GM12878 (cell line): ENCODE results near the gene COA1. TPM values are rescaled to one million over a fixed set of nuclear protein-coding genes. Genes with fewer than 3 reads are reported as not detected.

Source experiments
- CEBPB ChIP-seq, 2 experiments: fragments of 150-350 bp in 1 of 2; IDR thresholded peaks; 2 replicates each; pipeline ENCODE4 v1.6.1; 2012 to 2014; ENCODE audit warnings: low read depth in 2 of 2, low read length in 2 of 2, borderline replicate concordance in 1 of 2, inconsistent platforms in 1 of 2
- ESRRA ChIP-seq: IDR thresholded peaks from 2 replicates; pipeline ENCODE4 v1.6.1; 2012; ENCODE audit warnings: mild to moderate bottlenecking, low read length, improper control_type of control experiment
- FOS ChIP-seq: IDR thresholded peaks from 3 replicates; pipeline ENCODE4 v1.6.1; 2011; ENCODE audit warnings: borderline replicate concordance; ENCODE audit not compliant: insufficient read length; ENCODE audit errors: extremely low read depth
- IRF3 ChIP-seq: fragments of 450-650 bp; IDR thresholded peaks from 2 replicates; pipeline ENCODE4 v1.6.1; 2014; ENCODE audit warnings: mild to moderate bottlenecking
- IRF5 ChIP-seq: fragments of 450-650 bp; IDR thresholded peaks from 2 replicates; pipeline ENCODE4 v1.6.1; 2017; ENCODE audit warnings: borderline replicate concordance
- JUND ChIP-seq: IDR thresholded peaks from 2 replicates; pipeline ENCODE4 v1.6.1; 2012; ENCODE audit warnings: low read depth, mild to moderate bottlenecking, low read length, improper control_type of control experiment, moderate library complexity
- MEF2B ChIP-seq: fragments of 450-650 bp; IDR thresholded peaks from 2 replicates; pipeline ENCODE4 v1.6.1; 2018; ENCODE audit warnings: mild to moderate bottlenecking, moderate library complexity; ENCODE audit not compliant: partially characterized antibody, poor library complexity, severe bottlenecking
- MTA2 ChIP-seq: fragments of 450-650 bp; IDR thresholded peaks from 2 replicates; pipeline ENCODE4 v1.6.1; 2016; ENCODE audit warnings: low read depth, mild to moderate bottlenecking, moderate library complexity
- MYC ChIP-seq: IDR thresholded peaks from 2 replicates; pipeline ENCODE4 v1.6.1; 2011; ENCODE audit warnings: mild to moderate bottlenecking, low read length, moderate library complexity, inconsistent platforms; ENCODE audit not compliant: insufficient read depth, insufficient replicate concordance, insufficient read length, severe bottlenecking
- NFYA ChIP-seq: IDR thresholded peaks from 2 replicates; pipeline ENCODE4 v1.6.1; 2011; ENCODE audit warnings: low read depth, mild to moderate bottlenecking, low read length, improper control_type of control experiment, borderline replicate concordance
- PKNOX1 ChIP-seq: fragments of 450-650 bp; IDR thresholded peaks from 2 replicates; pipeline ENCODE4 v1.6.1; 2016; ENCODE audit warnings: mild to moderate bottlenecking
- RAD21 ChIP-seq: IDR thresholded peaks from 2 replicates; pipeline ENCODE4 v1.6.1; 2011; ENCODE audit warnings: mild to moderate bottlenecking, low read depth, low read length, moderate library complexity; ENCODE audit not compliant: insufficient read depth
- RUNX3 ChIP-seq: IDR thresholded peaks from 2 replicates; pipeline ENCODE4 v1.6.1; 2012; ENCODE audit warnings: low read length, inconsistent platforms
- STAT1 ChIP-seq: fragments of 450-650 bp; conservative IDR thresholded peaks from 2 replicates; pipeline ENCODE4 v1.6.1; 2014; ENCODE audit warnings: antibody characterized with exemption, mild to moderate bottlenecking
- TARDBP ChIP-seq: IDR thresholded peaks from 2 replicates; pipeline ENCODE4 v1.6.1; 2016; ENCODE audit warnings: borderline replicate concordance
- ZNF592 ChIP-seq: fragments of 450-650 bp; IDR thresholded peaks from 2 replicates; pipeline ENCODE4 v1.6.1; 2017; ENCODE audit warnings: mild to moderate bottlenecking, moderate library complexity
- polyA plus RNA-seq, 11 experiments: library from polyadenylated mRNA; depleted of rRNA in 4 of 11; unstranded in 6 of 11; stranded (reverse) in 5 of 11; fragments of >200 nt; fragmentation: Nextera tagmentation in 4 of 11; fragmentation: Illumina TruSeq in 1 of 11; extraction: Ambion mirVana in 4 of 11; extraction: Trizol in 1 of 11; gene quantifications; 1 replicate in 1 of 11; 2 replicates in 10 of 11; pipeline versions ENCODE4 v1.2.1 to v1.2.3, GENCODE V29; 2011 to 2016; ENCODE audit warnings: inconsistent platforms in 2 of 11, missing spikeins in 2 of 11, low read depth in 1 of 11
- total RNA-seq, 4 experiments: library from RNA; depleted of rRNA in 3 of 4; stranded (reverse); fragments of >200 nt in 3 of 4; fragmentation: Illumina TruSeq in 1 of 4; extraction: Trizol in 1 of 4; gene quantifications; 2 replicates each; pipeline versions ENCODE4 v1.2.1 to v1.2.3, GENCODE V29; 2013 to 2021
- TF ChIP-seq, protein P1 (sequence below): IDR thresholded peaks from 2 replicates; pipeline ENCODE4 v1.6.1; 2012; ENCODE audit warnings: low read depth, low read length, improper control_type of control experiment
- TF ChIP-seq, protein P2 (sequence below): IDR thresholded peaks from 2 replicates; pipeline ENCODE4 v1.6.1; 2011; ENCODE audit warnings: mild to moderate bottlenecking, low read depth, low read length, moderate library complexity; ENCODE audit not compliant: insufficient replicate concordance

Gene COA1
- total and polyA plus RNA-seq, 10 of the 15 experiments (the other 5 are each of a cell fraction or from before 2014, with no cell fraction given) = 83.1 to 258 (median 111) TPM

DNA sequence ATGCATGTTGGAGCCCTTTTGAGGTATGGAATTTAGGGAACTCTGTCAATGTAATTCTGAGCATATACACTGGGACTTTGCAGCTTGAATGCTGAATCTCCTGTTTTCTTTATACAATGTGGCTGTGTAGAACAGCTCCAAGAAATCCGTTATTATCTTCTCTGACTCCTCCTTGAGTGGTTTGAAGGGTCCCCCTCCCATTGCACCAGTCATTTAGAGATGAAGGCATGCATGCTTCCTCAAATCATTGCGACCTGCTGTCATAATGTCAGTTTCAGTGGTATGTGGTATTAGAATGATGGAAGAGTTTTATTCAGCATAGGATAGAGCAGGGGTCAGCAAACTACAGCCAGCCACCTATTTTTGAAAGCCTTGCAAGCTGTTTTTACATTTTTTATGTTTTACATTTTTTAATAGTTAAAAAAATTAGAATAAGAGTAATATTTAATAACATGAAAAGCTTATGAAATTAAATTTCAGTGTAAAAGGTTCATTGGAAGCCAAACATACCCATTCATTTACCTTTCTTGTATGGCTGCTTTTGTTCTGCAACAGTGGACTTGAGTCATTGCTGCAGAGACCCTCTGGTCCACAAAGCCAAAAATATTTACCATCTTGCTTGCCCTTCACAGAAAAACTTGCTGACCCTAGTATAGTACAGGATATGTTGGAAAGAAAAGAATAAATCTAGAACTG is 138.3 kb downstream of the COA1 start (continued):
- TF ChIP-seq RUNX3 (peak; percentile 100), ESRRA (no peak), CEBPB (IDR thresholded peaks at IDR 0.05; ENCODE audit: borderline replicate concordance in 1 of 2, low read depth in 2 of 2, low read length in 2 of 2) (peak in 1 of 2 experiments; percentile 96; a peak in 2 of 4 replicates), NFYA (no peak), MTA2 (peak; percentile 96), JUND (peak; percentile 97), IRF5 (no peak), MEF2B (peak; percentile 50), RAD21 (0 out of 2 replicates have a peak, but pooled peaks have one; percentile 13), PKNOX1 (peak; percentile 74), FOS (no peak), ZNF592 (no peak), IRF3 (no peak), STAT1 (no peak), MYC (no peak), TARDBP (0 out of 2 replicates have a peak, but pooled peaks have one; percentile 50)
- TF ChIP-seq, protein P1, sequence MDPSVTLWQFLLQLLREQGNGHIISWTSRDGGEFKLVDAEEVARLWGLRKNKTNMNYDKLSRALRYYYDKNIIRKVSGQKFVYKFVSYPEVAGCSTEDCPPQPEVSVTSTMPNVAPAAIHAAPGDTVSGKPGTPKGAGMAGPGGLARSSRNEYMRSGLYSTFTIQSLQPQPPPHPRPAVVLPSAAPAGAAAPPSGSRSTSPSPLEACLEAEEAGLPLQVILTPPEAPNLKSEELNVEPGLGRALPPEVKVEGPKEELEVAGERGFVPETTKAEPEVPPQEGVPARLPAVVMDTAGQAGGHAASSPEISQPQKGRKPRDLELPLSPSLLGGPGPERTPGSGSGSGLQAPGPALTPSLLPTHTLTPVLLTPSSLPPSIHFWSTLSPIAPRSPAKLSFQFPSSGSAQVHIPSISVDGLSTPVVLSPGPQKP = no peak
- TF ChIP-seq, protein P2, sequence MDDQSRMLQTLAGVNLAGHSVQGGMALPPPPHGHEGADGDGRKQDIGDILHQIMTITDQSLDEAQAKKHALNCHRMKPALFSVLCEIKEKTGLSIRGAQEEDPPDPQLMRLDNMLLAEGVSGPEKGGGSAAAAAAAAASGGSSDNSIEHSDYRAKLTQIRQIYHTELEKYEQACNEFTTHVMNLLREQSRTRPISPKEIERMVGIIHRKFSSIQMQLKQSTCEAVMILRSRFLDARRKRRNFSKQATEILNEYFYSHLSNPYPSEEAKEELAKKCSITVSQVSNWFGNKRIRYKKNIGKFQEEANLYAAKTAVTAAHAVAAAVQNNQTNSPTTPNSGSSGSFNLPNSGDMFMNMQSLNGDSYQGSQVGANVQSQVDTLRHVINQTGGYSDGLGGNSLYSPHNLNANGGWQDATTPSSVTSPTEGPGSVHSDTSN = peak; percentile 70
